Pancreas (tissue), 10 donors: ENCODE measurements around the gene HPD. TPM values are rescaled to one million over a fixed set of nuclear protein-coding genes. Genes with fewer than 3 reads are reported as not detected.

ENCODE experiments used
- ATAC-seq, 4 donors: fragments of 200-7000 bp; cut with Tn5 transposase; one replicate each; pipeline versions ENCODE4 v1.8.0 to v1.9.1; 2020; ENCODE audit warnings: mild to moderate bottlenecking in 4 of 4, moderate library complexity in 4 of 4
- DNase-seq, 6 donors: peaks; one replicate each; pipeline ENCODE4 v3.0.0-alpha.2; 2020
- FAIRE-seq: peaks from 2 replicates; lab custom pipeline; 2012; peaks lifted over from hg19 to GRCh38; lab: Jason Lieb, UNC
- H3K27ac ChIP-seq, 4 donors: fragments of 200-600 bp; sonication (generic); 1 replicate in 3 of 4; 2 replicates in 1 of 4; pipeline versions ENCODE4 v1.5.0 to v1.8.0; 2020
- H3K27me3 ChIP-seq, 4 donors: fragments of 200-600 bp; one replicate each; pipeline ENCODE4 v1.8.0; 2021
- H3K36me3 ChIP-seq, 3 donors: fragments of 200-600 bp; sonication (generic) in 1 of 3; one replicate each; pipeline versions ENCODE4 v1.5.0 to v1.8.0; 2020 to 2021
- H3K4me1 ChIP-seq, 3 donors: fragments of 200-600 bp; one replicate each; pipeline ENCODE4 v1.8.0; 2021
- H3K4me3 ChIP-seq, 4 donors: fragments of 200-600 bp; sonication (generic) in 2 of 4; one replicate each; pipeline versions ENCODE4 v1.5.0 to v1.8.0; 2020 to 2021
- H3K9me3 ChIP-seq, 4 donors: fragments of 200-600 bp; one replicate each; pipeline ENCODE4 v1.8.0; 2021
- CTCF ChIP-seq, 4 donors: fragments of 200-600 bp; sonication (generic) in 3 of 4; IDR thresholded peaks; one replicate each; pipeline versions ENCODE4 v1.5.0 to v1.8.0; 2021; ENCODE audit warnings: antibody characterized with exemption in 4 of 4
- WGBS, 2 donors: extraction: QIAGEN DNeasy Blood & Tissue Kit; methylation state at CpG; one replicate each; pipeline ENCODE4 v1.1.7; 2013; 5-methylcytosine and 5-hydroxymethylcytosine counted together
- intact Hi-C, 3 donors: fragments of 100-400 bp; cut with DNase I; formaldehyde crosslinking; loops; one replicate each; pipeline versions ENCODE4 v1.11.1 to v1.14.2; 2022
- polyA plus RNA-seq, 2 donors: library from polyadenylated mRNA; stranded (reverse); fragments of 200-250 nt; gene quantifications; one replicate each; pipeline ENCODE4 v1.2.3, GENCODE V29; 2013
- total RNA-seq, 6 donors: library from RNA; stranded (reverse); fragmentation: NEBNext Ultra II Directional in 4 of 6; extraction: Animal tissue kit (Norgen Biotek cat#: 25700) in 4 of 6; gene quantifications; one replicate each; pipeline versions ENCODE4 v1.2.1 to v1.2.4, GENCODE V29; 2021 to 2023
- donor health status: healthy with polysubstance abuse.
- donor health status: DM: no; HTN: no; CAD: no; lungs with moderate emphysema.
- donor health status: DM: no; HTN: no; CAD: no.
- donor health status: control.
- donor health status: control.
- donor health status: Bipolar disorder and iron deficiency.
- donor health status: DM: yes; HTN: yes; CAD: no.
- donor health status: DM: no; HTN: no; CAD: no.
- donor health status: DM: no; HTN: no; CAD: no.
- donor health status: DM: yes; HTN: yes; CAD: no.

HPD gene
- total and polyA plus RNA-seq, 8 donors: 0.71 to 3.9 (median 2.5) TPM

GRCh38 chr12:121829250-121829918 lies 29.3 kb downstream of the HPD start:
- FAIRE-seq (no peak), ATAC-seq (no peak), DNase-seq (no peak)
- no peak overlapping the region for H3K4me3 ChIP-seq
- no peak overlapping the region for H3K27ac ChIP-seq
- WGBS, 2 donors: 81 to 84% methylated on average over 7 of the region's 7 CpGs
- H3K9me3 ChIP-seq: no peaks in the 10 kb centered on the region
- TF ChIP-seq CTCF (IDR thresholded peaks at IDR 0.05): no peak
- peaks cover 5 to 44% (median 16%) of the 10 kb centered on the region in 3 donors for H3K36me3 ChIP-seq
- H3K27me3 ChIP-seq: no peaks in the 10 kb centered on the region
- intact Hi-C loops: no loop called here
- no peaks in the 10 kb centered on the region for H3K4me1 ChIP-seq

- no peak for FAIRE-seq
- intact Hi-C loops: no loop called here
- peaks cover 5 to 50% (median 18%) of the 10 kb centered on the region in 3 donors for H3K36me3 ChIP-seq
Observed at GRCh38 chr12:121828826-121829225, 29.8 kb downstream of the HPD start.

GRCh38 chr12:121828306-121828705 lies 30.4 kb downstream of the HPD start:
- no peak for TF ChIP-seq CTCF (IDR thresholded peaks at IDR 0.05)
- no peak overlapping the region for H3K4me3 ChIP-seq
- FAIRE-seq (no peak), ATAC-seq (no peak), DNase-seq (no peak)
- H3K4me1 ChIP-seq: no peaks in the 10 kb centered on the region
- H3K27me3 ChIP-seq: no peaks in the 10 kb centered on the region
- H3K36me3 ChIP-seq: peaks cover 5 to 55% (median 23%) of the 10 kb centered on the region in 3 donors
- intact Hi-C loops: no loop called here
- 94 to 96% methylated on average over 8 of the region's 8 CpGs for WGBS, 2 donors
- H3K27ac ChIP-seq: no peak overlapping the region
- H3K9me3 ChIP-seq: no peaks in the 10 kb centered on the region

More at GRCh38 chr12:121828826-121829225, 29.8 kb downstream of the HPD start:
- Histone ChIP-seq H3K9me3 (no peaks in the 10 kb centered on the region), H3K27me3 (no peaks in the 10 kb centered on the region), H3K4me1 (no peaks in the 10 kb centered on the region), H3K27ac (no peak overlapping the region), H3K4me3 (no peak overlapping the region)
- no peak for TF ChIP-seq CTCF (IDR thresholded peaks at IDR 0.05)
- DNase-seq: no peak
- WGBS, 2 donors: 79% methylated on average over 9 of the region's 9 CpGs
- no peak for ATAC-seq

GRCh38 chr12:121827351-121828099 lies 31.1 kb downstream of the HPD start:
- Histone ChIP-seq H3K36me3 (peaks cover 5 to 58% (median 28%) of the 10 kb centered on the region in 3 donors), H3K9me3 (no peaks in the 10 kb centered on the region), H3K27ac (no peak overlapping the region), H3K4me3 (no peak overlapping the region), H3K27me3 (no peaks in the 10 kb centered on the region), H3K4me1 (no peaks in the 10 kb centered on the region)
- TF ChIP-seq CTCF (IDR thresholded peaks at IDR 0.05): no peak
- WGBS, 2 donors: 93 to 95% methylated on average over 48 of the region's 48 CpGs
- no peak for FAIRE-seq
- no peak for ATAC-seq
- intact Hi-C loops: no loop called here
- DNase-seq: no peak
